ENCODE data around the gene TCF7.

GRCh38 chr5:134072471-134073210 is 41.8 kb upstream of the TCF7 start:
- no peak for TF ChIP-seq YY1 (IDR thresholded peaks at IDR 0.05)
- no peak for TF ChIP-seq CTCF (IDR thresholded peaks at IDR 0.05; ENCODE audit: low read depth, low read length, missing input control)

Measured in liver (tissue), 2 donors.